ENCODE data around the gene SNUPN.
"Not testable (repeated sequence)": the region's sequence is repeated elsewhere in the genome, so short reads cannot be mapped to it uniquely, and the experiment has no call there.

The SNUPN gene

DNA sequence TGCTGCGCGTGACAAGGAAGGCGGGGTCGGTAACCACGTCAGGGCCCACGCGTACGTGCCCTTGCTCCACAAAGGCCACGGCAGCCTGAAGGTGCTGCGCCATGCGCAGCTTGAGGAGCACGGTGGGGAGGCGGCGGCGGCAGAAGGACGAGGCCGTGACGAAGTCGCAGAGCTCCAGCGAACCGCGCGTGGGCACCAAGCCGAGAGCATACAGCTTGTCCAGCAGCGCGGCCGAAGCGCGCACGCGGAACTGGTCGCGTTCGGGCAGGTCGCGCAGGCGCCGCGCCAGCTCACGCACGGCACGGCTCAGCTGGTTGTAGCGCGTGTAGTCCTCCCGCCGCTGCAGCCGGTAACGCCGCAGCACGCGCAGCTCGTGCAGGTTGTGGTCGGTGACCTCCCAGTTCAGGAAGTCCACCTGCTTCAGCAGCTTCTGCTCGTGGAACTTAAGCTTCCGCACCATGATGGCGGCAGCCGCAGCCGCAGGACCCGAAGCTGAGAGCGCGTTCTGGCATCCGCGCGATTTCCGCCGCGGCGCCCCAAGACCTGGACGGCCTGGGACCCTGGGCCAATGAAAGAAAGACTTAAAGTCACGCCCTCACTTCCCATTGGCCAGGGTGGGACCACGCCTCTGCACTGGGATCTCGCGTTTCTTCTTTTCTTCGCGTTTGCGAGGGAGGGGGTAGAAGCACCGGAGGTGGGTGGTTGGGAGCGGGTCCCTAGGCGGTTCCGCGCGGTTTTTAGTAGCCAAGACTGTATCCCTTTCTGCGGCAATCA lies 14.4 kb upstream of the SNUPN start, which contains the start of gene IMP3:
TSS of gene IMP3 (minus strand) at position 516 of the 774 bp plus-strand sequence. CDS start at position 460, 56 bp downstream.
- TF ChIP-seq ZFX (IDR thresholded peaks at IDR 0.05): peak; percentile 66; the same call in 1 of the 2 replicates
- TF ChIP-seq, protein P1, sequence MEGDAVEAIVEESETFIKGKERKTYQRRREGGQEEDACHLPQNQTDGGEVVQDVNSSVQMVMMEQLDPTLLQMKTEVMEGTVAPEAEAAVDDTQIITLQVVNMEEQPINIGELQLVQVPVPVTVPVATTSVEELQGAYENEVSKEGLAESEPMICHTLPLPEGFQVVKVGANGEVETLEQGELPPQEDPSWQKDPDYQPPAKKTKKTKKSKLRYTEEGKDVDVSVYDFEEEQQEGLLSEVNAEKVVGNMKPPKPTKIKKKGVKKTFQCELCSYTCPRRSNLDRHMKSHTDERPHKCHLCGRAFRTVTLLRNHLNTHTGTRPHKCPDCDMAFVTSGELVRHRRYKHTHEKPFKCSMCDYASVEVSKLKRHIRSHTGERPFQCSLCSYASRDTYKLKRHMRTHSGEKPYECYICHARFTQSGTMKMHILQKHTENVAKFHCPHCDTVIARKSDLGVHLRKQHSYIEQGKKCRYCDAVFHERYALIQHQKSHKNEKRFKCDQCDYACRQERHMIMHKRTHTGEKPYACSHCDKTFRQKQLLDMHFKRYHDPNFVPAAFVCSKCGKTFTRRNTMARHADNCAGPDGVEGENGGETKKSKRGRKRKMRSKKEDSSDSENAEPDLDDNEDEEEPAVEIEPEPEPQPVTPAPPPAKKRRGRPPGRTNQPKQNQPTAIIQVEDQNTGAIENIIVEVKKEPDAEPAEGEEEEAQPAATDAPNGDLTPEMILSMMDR (conservative IDR thresholded peaks at IDR 0.05): no peak
- peak within 1 kb of the TSS; percentile 99 for H3K27ac ChIP-seq

DNA sequence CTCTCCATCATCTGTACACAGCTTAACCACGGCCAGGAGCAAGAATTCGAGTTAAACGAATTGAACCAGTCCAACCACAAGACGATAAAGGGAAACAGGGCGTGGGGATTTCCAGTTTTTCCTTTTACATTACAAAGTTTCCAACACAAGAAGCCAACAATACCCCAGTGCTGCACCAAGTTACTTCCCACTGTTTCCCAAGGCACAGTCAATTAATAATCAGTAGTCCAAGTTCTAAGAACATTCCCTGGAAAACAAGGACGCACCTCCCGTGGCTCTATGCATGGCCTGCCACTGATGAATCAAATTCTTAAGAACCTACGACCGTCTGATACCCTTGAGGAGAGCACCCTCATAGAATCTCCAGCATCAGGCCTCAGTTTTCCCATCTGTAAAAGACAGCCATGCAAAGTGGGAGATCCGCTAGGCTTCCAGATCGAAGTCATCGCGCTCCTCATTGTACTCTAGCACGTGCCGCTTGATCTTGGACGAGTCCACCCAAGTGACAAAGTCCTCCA lies 13.7 kb upstream of the SNUPN start:
- peak overlapping the region; percentile 99 for H3K27ac ChIP-seq
- TF ChIP-seq, protein P1 (conservative IDR thresholded peaks at IDR 0.05): no peak
- no peak for TF ChIP-seq ZFX (IDR thresholded peaks at IDR 0.05)

DNA sequence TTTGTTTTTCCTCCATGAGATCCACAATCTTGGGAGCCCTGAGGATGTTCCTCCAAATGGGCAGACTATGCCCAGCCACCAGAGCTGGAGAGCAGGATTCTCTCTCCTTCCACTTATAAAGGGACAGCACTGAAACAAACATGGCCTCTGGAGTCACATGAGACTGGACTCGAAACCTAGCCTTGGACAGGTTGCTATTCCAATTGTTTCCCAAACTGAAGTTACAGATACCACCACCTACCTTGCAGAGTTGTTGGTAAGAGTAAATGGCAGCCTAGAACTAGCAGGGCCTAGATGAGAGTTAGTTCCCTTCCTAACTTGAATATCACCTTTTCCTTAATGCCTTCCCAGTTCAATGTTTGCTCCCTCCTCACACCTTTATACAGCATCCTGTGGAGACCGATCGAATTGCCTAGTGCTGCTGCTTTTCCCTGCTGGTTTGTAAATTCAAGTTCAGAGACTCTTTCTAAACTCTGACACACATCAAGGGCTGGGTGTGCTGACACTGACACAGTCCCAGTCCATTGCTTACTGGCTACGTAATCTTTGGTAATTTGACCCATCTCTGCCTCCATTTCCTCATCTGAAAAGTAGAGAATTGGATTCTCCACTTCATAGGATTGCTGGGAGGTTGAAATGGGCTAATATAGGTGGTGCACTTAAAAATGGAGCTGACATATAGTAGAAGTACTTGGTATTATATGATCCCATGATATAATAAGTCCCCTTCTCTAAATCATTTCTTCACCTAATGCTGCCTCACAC lies 11.9 kb upstream of the SNUPN start:
- H3K27ac ChIP-seq: no peak overlapping the region; the same call in 1 of the 2 replicates
- TF ChIP-seq, protein P1 (conservative IDR thresholded peaks at IDR 0.05): no peak
- no peak for TF ChIP-seq ZFX (IDR thresholded peaks at IDR 0.05)

DNA sequence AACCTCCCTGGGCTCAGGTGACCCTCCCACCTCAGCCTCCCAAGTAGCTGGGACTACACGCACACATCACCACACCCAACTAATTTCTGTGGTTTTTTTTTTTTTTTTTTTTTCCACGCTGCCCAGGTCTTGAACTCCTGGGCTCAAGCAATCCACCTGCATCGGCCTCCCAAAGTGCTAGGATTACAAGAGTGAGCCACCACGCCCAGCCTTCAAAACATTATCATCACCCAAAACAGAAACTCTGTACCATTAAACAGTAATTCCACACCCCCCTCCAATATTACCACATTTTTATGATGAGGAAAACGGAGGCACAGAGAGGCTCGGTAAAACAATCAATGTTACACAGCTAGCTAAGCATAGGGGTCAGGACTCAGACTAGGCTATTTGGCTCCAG lies 10.5 kb upstream of the SNUPN start:
- H3K27ac ChIP-seq: no peak overlapping the region
- TF ChIP-seq, protein P1 (conservative IDR thresholded peaks at IDR 0.05): no peak
- no peak for TF ChIP-seq ZFX (IDR thresholded peaks at IDR 0.05)

DNA sequence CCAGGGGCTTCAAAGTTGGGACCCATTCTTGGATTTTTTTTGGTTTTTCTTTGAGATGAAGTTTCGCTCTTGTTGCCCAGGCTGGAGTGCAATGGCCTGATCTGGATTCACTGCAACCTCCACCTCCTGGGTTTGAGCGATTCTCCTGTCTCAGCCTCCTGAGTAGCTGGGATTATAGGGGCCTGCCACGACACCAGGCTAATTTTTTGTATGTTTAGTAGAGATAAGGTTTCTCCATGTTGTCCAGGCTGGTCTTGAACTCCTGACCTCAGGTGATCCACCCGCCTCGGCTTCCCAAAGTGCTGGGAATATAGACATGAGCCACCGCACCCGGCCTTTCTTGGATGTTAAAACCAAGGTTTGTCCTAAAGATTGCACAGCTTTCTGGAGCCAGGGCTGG lies 8.4 kb upstream of the SNUPN start:
- not testable (repeated sequence) for H3K27ac ChIP-seq

DNA sequence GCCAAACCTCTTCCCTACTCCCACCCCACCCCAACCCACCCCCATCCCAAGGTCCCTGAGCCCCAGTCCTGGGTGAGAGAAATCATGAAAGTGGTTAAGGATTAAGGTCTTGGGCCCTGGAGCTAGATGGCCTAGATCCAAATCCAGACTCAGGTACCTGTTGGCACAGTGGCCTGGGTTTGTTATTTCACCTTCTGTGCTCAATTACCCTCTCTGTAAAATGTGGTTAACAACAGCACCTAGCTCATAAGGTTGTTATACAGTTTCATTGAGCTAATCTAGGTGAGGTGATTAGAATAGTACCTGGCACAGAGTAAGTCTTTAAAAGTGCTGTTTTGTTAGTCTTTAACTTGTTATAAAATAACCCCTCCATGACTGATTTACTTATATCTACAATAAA lies 6.4 kb upstream of the SNUPN start:
- no peak overlapping the region for H3K27ac ChIP-seq
- no peak for TF ChIP-seq ZFX (IDR thresholded peaks at IDR 0.05)
- TF ChIP-seq, protein P1 (conservative IDR thresholded peaks at IDR 0.05): no peak

DNA sequence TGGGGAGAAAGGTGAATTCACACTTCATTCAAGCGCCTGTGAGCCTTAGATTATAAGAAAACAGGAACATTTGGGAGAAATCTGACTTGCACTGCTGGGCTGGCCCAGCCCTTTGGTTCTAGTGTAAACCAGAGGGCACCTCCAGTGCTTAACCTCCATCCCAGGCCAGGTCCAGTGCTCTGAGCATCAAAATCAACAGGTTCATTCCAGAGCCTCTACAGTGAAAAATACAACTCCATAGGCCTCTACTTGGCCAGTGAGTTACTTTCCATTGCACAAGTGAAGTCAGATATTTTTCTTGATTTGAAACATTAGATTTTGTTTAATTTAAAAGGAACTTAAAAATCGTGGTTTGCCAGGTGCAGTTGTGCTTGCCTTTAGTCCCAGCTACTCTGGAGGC lies 3.0 kb downstream of the SNUPN start:
- no peak overlapping the region for H3K27ac ChIP-seq
- TF ChIP-seq, protein P1 (conservative IDR thresholded peaks at IDR 0.05): no peak
- no peak for TF ChIP-seq ZFX (IDR thresholded peaks at IDR 0.05)

All from C4-2B (cell line).